HG03097 (cell line): ENCODE data around the gene MBL2.

Experiments used
- ATAC-seq: cut with Tn5 transposase; IDR thresholded peaks from one replicate; pipeline ENCODE4 v1.9.1; 2021; ENCODE audit not compliant: unreplicated experiment, low FRiP score

Gene MBL2

GRCh38 chr10:52772623-52773022 lies at the start of gene MBL2:
MBL2 (minus strand) TSS chr10:52772784; CDS start chr10:52771635, 1,149 bp downstream.
- ATAC-seq = no peak

GRCh38 chr10:52820309-52820708 lies 47.7 kb upstream of the MBL2 start:
- ATAC-seq = no peak

- peak; percentile 98 for ATAC-seq
Measured at GRCh38 chr10:52818019-52818418, 45.4 kb upstream of the MBL2 start.

- ATAC-seq = peak; percentile 38
Measured at GRCh38 chr10:52814506-52814905, 41.9 kb upstream of the MBL2 start.

GRCh38 chr10:52811776-52812175 lies 39.2 kb upstream of the MBL2 start:
- no peak for ATAC-seq

- no peak for ATAC-seq
Measured at GRCh38 chr10:52810761-52811160, 38.2 kb upstream of the MBL2 start.

GRCh38 chr10:52807803-52808202 lies 35.2 kb upstream of the MBL2 start:
- ATAC-seq = no peak

- no peak for ATAC-seq
Measured at GRCh38 chr10:52805414-52806285, 33.1 kb upstream of the MBL2 start.

GRCh38 chr10:52801947-52802346 lies 29.4 kb upstream of the MBL2 start:
- ATAC-seq = no peak

- ATAC-seq = no peak
Measured at GRCh38 chr10:52786098-52786497, 13.5 kb upstream of the MBL2 start.

- ATAC-seq = no peak
Measured at GRCh38 chr10:52785418-52785817, 12.8 kb upstream of the MBL2 start.

GRCh38 chr10:52783726-52784125 lies 11.1 kb upstream of the MBL2 start:
- no peak for ATAC-seq

- ATAC-seq = no peak
Measured at GRCh38 chr10:52782554-52782953, 10.0 kb upstream of the MBL2 start.

- ATAC-seq = peak; percentile 11
Measured at GRCh38 chr10:52780391-52781155, 8.0 kb upstream of the MBL2 start.

GRCh38 chr10:52779541-52780390 lies 7.2 kb upstream of the MBL2 start:
- peak; percentile 85 for ATAC-seq

GRCh38 chr10:52778511-52779392 lies 6.2 kb upstream of the MBL2 start:
- ATAC-seq = no peak

- ATAC-seq = no peak
Measured at GRCh38 chr10:52777414-52777813, 4.8 kb upstream of the MBL2 start.

GRCh38 chr10:52776471-52776903 lies 3.9 kb upstream of the MBL2 start:
- ATAC-seq = no peak

- no peak for ATAC-seq
Measured at GRCh38 chr10:52775132-52775647, 2.6 kb upstream of the MBL2 start.
